ENCODE data around the gene NPBWR2.

NPBWR2 gene

GRCh38 chr20:64099880-64100565 lies 7.3 kb downstream of the NPBWR2 start:
- POLR2A ChIA-PET, result no interaction called here
- DNase-seq (ENCODE audit: extremely low spot score), result peak; percentile 63
- TF ChIP-seq CTCF (IDR thresholded peaks at IDR 0.05; ENCODE audit: control extremely low read depth, extremely low read depth, low read depth, missing control alignments), result no peak
- CTCF ChIA-PET, result interaction anchor here (1.0 to 6.0 kb wide), 4 partner anchors 9 to 19 kb away, joined by 4 to 64 read pairs (median 11); partner anchors contain the start of gene LKAAEAR1

- CTCF ChIA-PET, result interaction anchor here (1.0 to 6.0 kb wide), 4 partner anchors 10 to 19 kb away, joined by 4 to 64 read pairs (median 11); partner anchors contain the start of gene LKAAEAR1
- no peak for TF ChIP-seq CTCF (IDR thresholded peaks at IDR 0.05; ENCODE audit: control extremely low read depth, extremely low read depth, low read depth, missing control alignments)
- no peak for DNase-seq (ENCODE audit: extremely low spot score)
- POLR2A ChIA-PET, result no interaction called here
Measured at GRCh38 chr20:64099086-64099786, 8.1 kb downstream of the NPBWR2 start.

GRCh38 chr20:64098471-64099013 lies 8.8 kb downstream of the NPBWR2 start:
- no peak for TF ChIP-seq CTCF (IDR thresholded peaks at IDR 0.05; ENCODE audit: control extremely low read depth, extremely low read depth, low read depth, missing control alignments)
- no peak for DNase-seq (ENCODE audit: extremely low spot score)
- ChIA-PET POLR2A (no interaction called here), CTCF (interaction anchor here (1.0 to 6.0 kb wide), 4 partner anchors 11 to 20 kb away, joined by 4 to 64 read pairs (median 11); partner anchors contain the start of gene LKAAEAR1)

GRCh38 chr20:64096535-64096934 lies 10.8 kb downstream of the NPBWR2 start:
- ChIA-PET CTCF (no interaction called here), POLR2A (no interaction called here)
- no peak for DNase-seq (ENCODE audit: extremely low spot score)
- no peak for TF ChIP-seq CTCF (IDR thresholded peaks at IDR 0.05; ENCODE audit: control extremely low read depth, extremely low read depth, low read depth, missing control alignments)

GRCh38 chr20:64095927-64096326 lies 11.4 kb downstream of the NPBWR2 start:
- ChIA-PET POLR2A (no interaction called here), CTCF (no interaction called here)
- DNase-seq (ENCODE audit: extremely low spot score), result no peak

More at GRCh38 chr20:64095927-64096326, 11.4 kb downstream of the NPBWR2 start:
- TF ChIP-seq CTCF (IDR thresholded peaks at IDR 0.05; ENCODE audit: control extremely low read depth, extremely low read depth, low read depth, missing control alignments), result no peak

Measured in GM10248 (cell line).